Vagina (tissue), 2 donors: ENCODE results near the gene RCSD1. TPM values are rescaled to one million over a fixed set of nuclear protein-coding genes. Genes with fewer than 3 reads are reported as not detected.

ENCODE experiments used
- DNase-seq, 2 donors: peaks; one replicate each; pipeline ENCODE4 v3.0.0-alpha.2; 2017; ENCODE audit errors: extremely low spot score in 2 of 2
- H3K27ac ChIP-seq: fragments of 200-600 bp; sonication (generic); one replicate; pipeline ENCODE4 v1.5.1; 2019
- H3K27me3 ChIP-seq: fragments of 200-600 bp; sonication (generic); one replicate; pipeline ENCODE4 v1.5.1; 2019
- H3K36me3 ChIP-seq, 2 donors: fragments of 200-600 bp; sonication (generic); one replicate each; pipeline ENCODE4 v1.5.1; 2017 to 2019
- H3K4me1 ChIP-seq: fragments of 200-600 bp; sonication (generic); one replicate; pipeline ENCODE4 v1.5.1; 2019
- H3K4me3 ChIP-seq, 2 donors: fragments of 200-600 bp; sonication (generic); 1 replicate in 1 of 2; 2 replicates in 1 of 2; pipeline ENCODE4 v1.5.1; 2016 to 2019
- H3K9me3 ChIP-seq: fragments of 200-600 bp; sonication (generic); one replicate; pipeline ENCODE4 v1.5.1; 2019
- CTCF ChIP-seq, 3 experiments: fragments of 450-650 bp in 2 of 3; fragments of 200-600 bp in 1 of 3; sonication (generic) in 1 of 3; IDR thresholded peaks; one replicate each; pipeline ENCODE4 v1.5.1; 2017 to 2019; ENCODE audit warnings: antibody characterized with exemption in 3 of 3, mild to moderate bottlenecking in 2 of 3, moderate library complexity in 2 of 3
- POLR2A ChIP-seq, 2 donors: fragments of 450-650 bp; IDR thresholded peaks; one replicate each; pipeline ENCODE4 v1.6.1; 2017; ENCODE audit warnings: antibody characterized with exemption in 2 of 2, mild to moderate bottlenecking in 2 of 2, moderate library complexity in 2 of 2
- POLR2AphosphoS5 ChIP-seq, 2 donors: sonication (generic); formaldehyde crosslinking; IDR thresholded peaks; one replicate each; pipeline ENCODE4 v1.9.0; 2017; ENCODE audit warnings: antibody characterized with exemption in 2 of 2, mild to moderate bottlenecking in 2 of 2, low read depth in 1 of 2; ENCODE audit not compliant: insufficient read depth in 1 of 2
- intact Hi-C: fragments of 100-400 bp; cut with DNase I; formaldehyde crosslinking; loops from one replicate; pipeline ENCODE4 v1.15.1; 2023
- total RNA-seq: library from RNA; depleted of rRNA; stranded (reverse); fragments of >200 nt; gene quantifications from one replicate; pipeline ENCODE4 v1.2.3, GENCODE V29; 2016

Gene RCSD1
- total RNA-seq, 1 donor from 2014 or later, result 11.5 TPM

- no peak overlapping the region for H3K4me3 ChIP-seq
- intact Hi-C loops, result no loop called here
- H3K4me1 ChIP-seq, result peaks cover 13% of the 10 kb centered on the region
- H3K9me3 ChIP-seq, result no peaks in the 10 kb centered on the region
- no peaks in the 10 kb centered on the region for H3K36me3 ChIP-seq
- H3K27ac ChIP-seq, result no peak overlapping the region
- TF ChIP-seq CTCF (IDR thresholded peaks at IDR 0.05) (no peak), POLR2A (IDR thresholded peaks at IDR 0.05) (no peak), POLR2AphosphoS5 (IDR thresholded peaks at IDR 0.05; ENCODE audit: insufficient read depth in 1 of 2, low read depth in 1 of 2) (no peak)
- no peaks in the 10 kb centered on the region for H3K27me3 ChIP-seq
- no peak for DNase-seq
These were observed 14.5 kb downstream of the RCSD1 start for GRCh38 chr1:167644551-167644950.

GRCh38 chr1:167645140-167645541 lies 15.1 kb downstream of the RCSD1 start:
- Histone ChIP-seq H3K4me3 (no peak overlapping the region), H3K27me3 (no peaks in the 10 kb centered on the region), H3K27ac (no peak overlapping the region), H3K9me3 (no peaks in the 10 kb centered on the region), H3K36me3 (no peaks in the 10 kb centered on the region), H3K4me1 (peaks cover 19% of the 10 kb centered on the region)
- DNase-seq, result no peak
- TF ChIP-seq POLR2A (IDR thresholded peaks at IDR 0.05) (no peak), POLR2AphosphoS5 (IDR thresholded peaks at IDR 0.05; ENCODE audit: insufficient read depth in 1 of 2, low read depth in 1 of 2) (no peak), CTCF (IDR thresholded peaks at IDR 0.05) (no peak)
- intact Hi-C loops, result no loop called here

- Histone ChIP-seq H3K4me1 (peaks cover 26% of the 10 kb centered on the region), H3K9me3 (no peaks in the 10 kb centered on the region), H3K36me3 (no peaks in the 10 kb centered on the region), H3K27me3 (no peaks in the 10 kb centered on the region), H3K27ac (no peak overlapping the region), H3K4me3 (no peak overlapping the region)
- no peak for DNase-seq
- intact Hi-C loops, result no loop called here
- TF ChIP-seq CTCF (IDR thresholded peaks at IDR 0.05) (no peak), POLR2A (IDR thresholded peaks at IDR 0.05) (no peak), POLR2AphosphoS5 (IDR thresholded peaks at IDR 0.05; ENCODE audit: insufficient read depth in 1 of 2, low read depth in 1 of 2) (no peak)
These were observed 15.8 kb downstream of the RCSD1 start for GRCh38 chr1:167645625-167646414.

- peaks cover 31% of the 10 kb centered on the region for H3K4me1 ChIP-seq
- no peak for TF ChIP-seq POLR2A (IDR thresholded peaks at IDR 0.05)
- no peak for TF ChIP-seq CTCF (IDR thresholded peaks at IDR 0.05)
- no peak for TF ChIP-seq POLR2AphosphoS5 (IDR thresholded peaks at IDR 0.05; ENCODE audit: insufficient read depth in 1 of 2, low read depth in 1 of 2)
- no peak for DNase-seq
- H3K27ac ChIP-seq, result no peak overlapping the region
- H3K4me3 ChIP-seq, result no peak overlapping the region
- no peaks in the 10 kb centered on the region for H3K9me3 ChIP-seq
- no peaks in the 10 kb centered on the region for H3K36me3 ChIP-seq
- intact Hi-C loops, result no loop called here
- no peaks in the 10 kb centered on the region for H3K27me3 ChIP-seq
These were observed 18.3 kb downstream of the RCSD1 start for GRCh38 chr1:167648252-167648849.
